ENCODE results near the gene ZNF853. TPM values are rescaled to one million over a fixed set of nuclear protein-coding genes. Genes with fewer than 3 reads are reported as not detected.

Gene ZNF853
- total and polyA plus RNA-seq, 2 donors (not counting 3 experiments of a cell fraction or from before 2014, with no cell fraction given), result 0.47 to 0.58 TPM

Other genes starting within 250 kb of the ZNF853 start
- gene RAC1, start 241.1 kb upstream of the ZNF853 start, total RNA-seq, result 377 and 378 TPM in 2 replicates
- gene RAC1, start 241.1 kb upstream of the ZNF853 start, polyA plus RNA-seq, result 252 and 322 TPM in 2 replicates
- gene DAGLB, start 167.7 kb upstream of the ZNF853 start, total RNA-seq, result 26.1 and 28.2 TPM in 2 replicates
- 31.6 and 48.2 TPM in 2 replicates for gene DAGLB, start 167.7 kb upstream of the ZNF853 start, polyA plus RNA-seq
- 190 and 196 TPM in 2 replicates for gene KDELR2, start 131.5 kb upstream of the ZNF853 start, total RNA-seq
- gene KDELR2, start 131.5 kb upstream of the ZNF853 start, polyA plus RNA-seq, result 191 and 199 TPM in 2 replicates
- not detected in 2 replicates for gene GRID2IP, start 64.1 kb upstream of the ZNF853 start, total RNA-seq
- gene GRID2IP, start 64.1 kb upstream of the ZNF853 start, polyA plus RNA-seq, result 0.02 TPM in 1 of 2 replicates, not detected in the other
- gene ZDHHC4, start 38.2 kb upstream of the ZNF853 start, total RNA-seq, result 29.9 and 31.3 TPM in 2 replicates
- gene ZDHHC4, start 38.2 kb upstream of the ZNF853 start, polyA plus RNA-seq, result 122 and 137 TPM in 2 replicates
- 31.5 and 35.7 TPM in 2 replicates for gene INTS15, start 25.6 kb upstream of the ZNF853 start, total RNA-seq
- 51.3 and 51.6 TPM in 2 replicates for gene INTS15, start 25.6 kb upstream of the ZNF853 start, polyA plus RNA-seq
- gene ZNF316, start 21.7 kb downstream of the ZNF853 start, total RNA-seq, result 21.2 and 23.8 TPM in 2 replicates
- 7.7 and 9.5 TPM in 2 replicates for gene ZNF316, start 21.7 kb downstream of the ZNF853 start, polyA plus RNA-seq
- 13.4 TPM in 2 replicates for gene ZNF12, start 91.3 kb downstream of the ZNF853 start, total RNA-seq
- gene ZNF12, start 91.3 kb downstream of the ZNF853 start, polyA plus RNA-seq, result 5.0 and 5.3 TPM in 2 replicates
- not detected in 2 replicates for gene RSPH10B2, start 138.5 kb downstream of the ZNF853 start, total RNA-seq
- gene RSPH10B2, start 138.5 kb downstream of the ZNF853 start, polyA plus RNA-seq, result not detected in 2 replicates
- gene CCZ1B, start 210.7 kb downstream of the ZNF853 start, total RNA-seq, result 77.1 and 79.7 TPM in 2 replicates
- gene CCZ1B, start 210.7 kb downstream of the ZNF853 start, polyA plus RNA-seq, result 13.0 and 16.3 TPM in 2 replicates